HUDEP-2 (cell line): ENCODE data around the gene PARP8.
"Not testable (repeated sequence)": the region's sequence is repeated elsewhere in the genome, so short reads cannot be mapped to it uniquely, and the experiment has no call there.

ENCODE experiments used
- DNase-seq, 76 experiments: peaks; one replicate each; lab custom pipeline; 2025; ENCODE audit not compliant: unreplicated experiment in 76 of 76; lab: John Stamatoyannopoulos, UW

The PARP8 gene

DNA sequence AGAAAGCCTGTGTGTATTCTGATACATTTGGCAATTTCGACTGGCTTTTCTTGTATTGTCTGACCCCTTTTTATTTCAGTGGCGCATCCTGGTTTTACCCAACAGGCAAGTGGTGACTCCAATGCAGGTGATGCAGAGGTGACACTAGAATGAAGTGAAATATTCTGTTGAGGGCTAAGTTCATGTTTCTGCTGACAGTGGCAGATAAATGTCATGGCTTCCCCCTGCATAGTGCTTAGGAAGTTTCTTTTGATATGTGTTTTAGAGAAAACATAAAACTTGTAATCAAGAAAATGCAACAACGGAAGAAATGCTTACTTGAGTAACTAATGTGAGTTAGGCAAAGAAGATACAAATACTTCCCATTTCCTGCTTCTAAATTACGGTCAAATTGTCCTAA lies 13.1 kb downstream of the PARP8 start:
- DNase-seq, result not testable (repeated sequence)

DNA sequence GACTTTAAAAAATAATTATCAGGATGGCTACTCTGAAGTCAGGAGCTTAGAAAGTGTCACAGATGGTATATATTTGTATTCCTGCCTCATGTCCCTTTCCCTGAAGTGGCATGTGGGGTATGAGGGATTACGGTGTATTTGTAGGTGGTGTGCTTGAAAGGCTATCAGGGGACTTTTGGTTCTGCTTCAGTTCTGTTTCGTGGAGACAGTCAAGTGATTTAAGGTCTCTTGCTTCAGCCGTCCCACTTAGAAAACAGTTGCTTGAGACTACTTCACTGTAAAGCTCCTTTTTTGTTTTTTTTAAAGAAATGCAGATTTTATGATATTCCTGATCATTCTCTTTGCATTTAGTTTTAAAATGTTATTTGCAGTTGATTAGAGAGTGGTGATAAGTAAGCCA lies 18.3 kb downstream of the PARP8 start:
- no peak for DNase-seq

DNA sequence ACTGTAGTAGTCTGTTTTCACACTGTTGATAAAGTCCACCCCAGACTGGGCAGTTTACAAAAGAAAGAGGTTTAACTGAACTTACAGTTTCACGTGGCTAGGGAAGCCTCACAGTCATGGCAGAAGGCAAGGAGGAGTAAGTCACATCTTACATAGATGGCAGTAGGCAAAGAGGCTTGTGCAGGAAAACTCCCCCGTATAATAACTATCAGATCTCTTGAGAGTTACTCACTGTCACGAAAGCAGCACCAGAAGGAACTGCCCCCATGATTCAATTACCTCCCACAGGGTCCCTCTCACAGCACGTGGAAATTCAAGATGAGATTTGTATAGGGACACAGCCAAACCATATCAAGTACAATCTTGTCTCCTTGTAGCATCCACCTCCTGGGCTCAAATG lies 21.1 kb downstream of the PARP8 start:
- no peak for DNase-seq

DNA sequence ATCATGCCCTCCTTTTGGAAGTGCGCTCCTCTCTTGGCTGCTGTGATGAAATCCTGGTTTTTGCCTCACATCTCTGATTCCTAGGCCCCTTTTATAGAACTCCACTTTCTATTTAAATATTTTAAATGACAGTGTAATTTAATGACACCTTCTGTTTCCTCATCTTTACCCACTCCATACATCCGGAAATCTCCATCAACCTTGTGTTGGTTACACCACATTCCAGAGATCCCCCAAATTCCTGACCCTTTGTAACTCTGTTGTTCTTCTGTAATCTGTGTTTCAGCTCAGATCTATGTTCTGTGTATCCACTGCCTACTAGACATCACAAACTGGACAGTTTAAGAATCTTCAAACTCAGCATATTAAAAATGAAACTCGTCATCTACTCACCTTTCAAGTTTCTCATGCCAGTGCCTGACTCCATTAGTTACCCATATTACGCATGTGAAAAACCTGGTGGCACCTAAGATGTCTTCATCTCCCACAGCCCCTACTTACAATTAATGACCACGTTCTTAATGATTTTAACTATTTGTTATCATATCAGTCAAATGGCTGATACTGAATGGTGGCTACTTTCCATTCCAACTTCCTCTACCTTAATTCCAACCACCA lies 25.1 kb downstream of the PARP8 start:
- DNase-seq, result no peak

DNA sequence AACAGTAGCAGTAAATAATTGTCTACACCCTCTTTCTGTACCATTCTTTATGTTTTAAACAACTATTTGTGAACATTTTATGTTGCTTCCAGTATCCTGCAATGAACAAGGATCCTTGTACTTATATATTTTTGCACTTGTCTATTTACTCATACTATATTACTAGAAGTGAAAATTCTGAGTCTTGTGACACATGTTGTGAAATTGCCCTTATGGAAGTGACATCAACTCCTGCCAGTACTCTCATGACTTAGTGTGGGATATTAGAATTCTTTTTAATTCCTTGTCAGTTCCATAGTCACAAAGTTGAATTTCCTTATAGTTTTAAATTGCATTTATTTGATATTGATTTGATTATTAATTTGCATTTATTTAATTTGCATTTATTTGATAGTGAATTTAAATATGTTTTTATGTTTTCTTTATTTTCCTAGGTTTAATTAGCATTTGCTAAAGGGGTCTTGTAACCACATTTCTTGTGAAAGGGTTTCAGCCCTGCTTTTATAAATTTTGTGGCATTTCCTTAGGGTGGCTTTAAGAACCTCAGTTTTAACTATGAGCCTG lies 27.7 kb downstream of the PARP8 start:
- no peak for DNase-seq

DNA sequence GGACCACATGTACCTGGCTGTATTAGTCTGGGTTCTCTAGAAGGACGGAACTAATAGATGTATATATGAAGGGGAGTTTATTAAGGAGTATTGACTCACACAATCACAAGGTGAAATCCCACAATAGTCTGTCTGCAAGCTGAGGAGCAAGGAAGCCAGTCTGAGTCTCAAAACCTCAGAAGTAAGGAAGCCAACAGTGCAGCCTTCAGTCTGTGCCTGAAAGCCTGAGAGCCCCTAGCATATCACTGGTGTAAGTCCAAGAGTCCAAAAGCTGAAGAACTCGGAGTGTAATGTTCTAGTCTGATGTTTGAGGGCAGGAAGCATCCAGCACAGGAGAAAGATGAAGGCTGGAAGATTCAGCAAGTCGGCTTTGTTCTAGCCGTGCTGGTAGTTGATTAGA lies 28.2 kb downstream of the PARP8 start:
- DNase-seq, result not testable (repeated sequence)

DNA sequence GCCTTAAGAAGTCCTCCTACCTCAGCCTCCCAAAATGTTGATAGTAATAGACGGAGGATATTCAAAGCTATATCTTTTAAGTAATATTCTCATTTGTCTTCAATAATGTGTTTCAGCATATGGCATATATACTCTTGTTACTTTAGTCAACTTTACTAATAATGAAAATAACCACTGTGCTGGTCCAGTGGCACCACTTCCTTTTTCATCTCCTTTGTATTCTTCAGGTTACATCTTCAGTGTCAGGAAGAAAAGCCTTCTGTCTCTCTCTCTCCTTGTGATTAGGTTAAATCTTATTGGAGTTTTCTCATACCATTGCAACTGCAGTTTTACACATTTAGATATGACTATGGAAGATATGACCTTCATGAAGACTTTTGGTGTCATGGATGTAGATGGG lies 31.3 kb downstream of the PARP8 start:
- no peak for DNase-seq

DNA sequence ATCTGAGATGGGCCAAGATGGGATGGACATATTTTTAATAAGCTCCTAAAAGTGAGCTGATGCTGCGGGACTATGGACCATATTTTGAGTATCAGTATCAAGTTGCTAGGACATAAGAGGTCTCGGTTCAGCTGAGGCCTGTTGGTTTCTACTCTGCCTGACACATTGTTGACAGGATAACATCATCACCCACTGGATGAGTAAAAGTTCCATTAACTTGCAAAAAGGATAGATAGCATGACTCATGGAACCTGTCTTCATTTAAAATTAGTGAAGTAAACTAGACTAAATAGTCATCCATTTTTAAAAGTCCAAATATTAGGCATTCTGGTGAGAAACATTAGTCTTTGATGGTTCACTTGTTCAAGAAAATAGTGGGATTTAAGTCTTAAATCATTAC lies 33.3 kb downstream of the PARP8 start:
- DNase-seq, result no peak

DNA sequence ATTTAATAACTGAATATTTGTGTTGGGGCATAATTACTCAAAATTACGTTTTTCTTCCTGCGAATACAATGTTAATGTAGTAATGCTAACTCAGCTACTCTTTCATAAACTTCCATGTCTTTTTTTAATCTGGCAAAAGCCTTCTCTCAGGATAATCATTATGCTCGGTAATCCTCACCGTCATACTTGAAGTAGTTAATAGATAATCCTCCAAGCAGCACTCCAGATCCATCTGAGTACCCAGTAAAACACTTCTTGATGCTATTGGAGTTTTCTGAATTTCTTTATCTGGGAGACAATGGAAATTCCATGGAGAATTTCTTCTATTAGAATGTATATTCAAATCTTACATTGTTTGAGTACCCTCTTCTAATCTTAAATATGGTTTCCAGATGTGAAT lies 34.3 kb downstream of the PARP8 start:
- no peak for DNase-seq

DNA sequence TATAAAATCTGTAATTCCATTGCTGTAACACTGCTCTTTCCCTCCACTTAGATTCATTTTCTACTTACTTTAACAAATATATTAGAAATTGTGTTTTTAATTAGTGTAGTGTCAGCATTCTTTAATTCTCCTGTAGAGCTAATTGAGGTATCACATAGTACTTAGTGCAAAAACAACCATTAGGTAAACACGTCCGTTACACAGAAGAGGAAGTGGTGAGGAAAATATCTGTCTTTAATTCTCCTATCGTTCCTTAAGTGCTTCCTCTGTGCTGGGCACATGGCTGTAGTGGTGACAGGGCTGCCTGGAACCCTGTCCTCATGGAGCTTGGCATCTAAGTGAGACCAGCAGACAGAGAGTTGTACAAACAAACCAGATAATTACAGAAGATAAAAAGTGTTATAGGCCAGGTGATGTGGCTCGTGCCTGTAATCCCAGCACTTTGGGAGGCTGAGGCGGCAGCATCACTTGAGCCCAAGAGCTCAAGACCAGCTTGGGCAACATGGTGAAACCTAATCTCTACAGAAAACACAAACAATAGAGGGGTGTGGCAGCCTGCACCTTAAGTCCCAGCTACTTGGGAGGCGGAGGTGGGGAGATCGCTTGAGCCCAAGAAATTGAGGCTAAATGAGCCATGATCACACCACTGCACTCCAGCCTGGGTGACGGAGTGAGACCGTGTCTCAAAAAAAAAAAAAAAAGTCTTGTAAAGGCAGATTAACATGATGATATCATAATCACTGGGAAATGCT lies 36.4 kb downstream of the PARP8 start:
- DNase-seq, result no peak

DNA sequence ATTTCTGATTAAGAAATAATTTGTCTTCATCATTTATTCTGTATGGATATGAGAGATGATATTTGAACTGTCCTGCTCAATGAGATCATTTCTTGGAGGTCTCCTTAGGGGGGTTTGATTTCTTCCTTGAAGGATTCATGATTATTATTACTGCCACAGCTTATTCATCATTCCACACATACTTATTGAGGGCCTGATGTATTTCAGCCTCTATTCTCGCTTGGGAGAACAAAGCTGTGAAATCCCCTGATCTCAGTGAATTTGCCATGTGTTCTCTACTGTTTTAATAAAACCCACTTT lies 36.9 kb downstream of the PARP8 start:
- DNase-seq, result no peak

DNA sequence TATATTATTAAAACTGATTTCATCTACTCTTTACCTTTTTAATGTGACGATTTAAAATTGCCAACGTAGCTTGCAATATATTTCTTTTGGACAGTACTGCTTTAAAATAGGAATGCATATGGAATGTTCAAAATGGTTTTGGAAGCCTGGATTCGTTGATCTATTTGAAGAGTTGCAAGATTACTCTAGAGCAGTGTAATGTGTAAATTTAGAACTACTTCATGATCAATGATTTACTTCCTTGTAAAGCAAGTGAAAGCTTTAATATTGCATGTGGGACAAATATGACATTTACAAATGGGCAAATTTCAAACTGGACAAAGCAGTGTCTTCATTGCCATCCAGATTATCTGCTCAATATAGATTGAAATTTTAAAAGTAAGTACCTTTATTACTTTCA lies 38.3 kb downstream of the PARP8 start:
- DNase-seq, result no peak

DNA sequence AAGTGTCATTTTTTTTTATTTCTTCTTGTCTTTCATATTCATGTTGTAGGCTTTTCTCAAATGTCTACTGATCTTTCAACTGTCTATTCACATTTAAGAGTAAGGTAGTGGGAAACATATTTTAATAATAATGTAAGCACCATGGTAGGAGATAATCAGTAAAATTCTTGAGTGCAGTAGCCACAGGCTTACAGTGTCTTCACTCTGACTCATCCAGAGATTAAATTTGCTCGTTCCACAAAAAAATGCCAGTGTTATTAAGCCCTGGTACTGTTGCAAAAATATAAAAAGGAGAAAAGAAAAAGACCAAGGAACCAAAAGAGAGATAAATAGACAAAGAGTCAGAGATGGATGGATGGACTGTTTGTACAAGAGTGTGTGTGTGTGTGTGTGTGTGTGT lies 43.0 kb downstream of the PARP8 start:
- DNase-seq, result no peak

DNA sequence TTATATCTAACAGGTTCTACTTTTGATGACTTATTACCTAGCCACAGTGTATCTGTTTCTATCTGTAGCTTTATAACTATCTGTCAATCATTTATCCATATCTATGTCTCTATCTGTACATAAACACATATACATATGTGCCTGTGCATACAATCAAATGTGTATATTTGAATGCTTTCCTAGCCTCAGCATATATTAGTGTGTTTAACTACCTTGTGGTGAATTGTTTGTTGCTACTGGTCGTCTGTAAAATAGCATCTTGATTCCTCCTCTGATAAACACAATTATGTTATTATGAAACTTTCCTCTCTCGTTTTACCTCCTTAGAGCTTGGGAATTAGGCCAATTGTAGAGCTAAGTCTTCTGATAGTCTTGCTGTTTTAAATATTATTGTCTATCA lies 44.4 kb downstream of the PARP8 start:
- no peak for DNase-seq

DNA sequence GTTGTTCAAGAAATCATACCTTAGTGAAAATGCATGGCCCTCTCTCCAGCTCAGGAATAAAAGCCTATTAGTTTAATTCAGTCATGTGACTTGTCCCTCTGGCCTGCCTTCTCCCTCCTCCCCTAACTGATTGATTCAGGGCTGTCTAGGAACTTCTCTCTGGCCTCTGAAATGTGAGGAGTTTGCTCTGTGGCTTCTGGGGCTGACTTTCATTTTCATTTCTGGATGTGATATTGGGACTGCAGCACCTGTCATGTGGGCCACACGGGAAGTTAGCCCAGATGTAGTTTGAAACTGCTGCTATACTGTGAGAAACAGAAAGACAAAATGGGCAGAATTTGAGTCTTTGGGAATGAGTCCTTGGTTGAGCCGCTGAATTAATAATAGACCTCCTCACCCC lies 44.8 kb downstream of the PARP8 start:
- DNase-seq, result no peak

DNA sequence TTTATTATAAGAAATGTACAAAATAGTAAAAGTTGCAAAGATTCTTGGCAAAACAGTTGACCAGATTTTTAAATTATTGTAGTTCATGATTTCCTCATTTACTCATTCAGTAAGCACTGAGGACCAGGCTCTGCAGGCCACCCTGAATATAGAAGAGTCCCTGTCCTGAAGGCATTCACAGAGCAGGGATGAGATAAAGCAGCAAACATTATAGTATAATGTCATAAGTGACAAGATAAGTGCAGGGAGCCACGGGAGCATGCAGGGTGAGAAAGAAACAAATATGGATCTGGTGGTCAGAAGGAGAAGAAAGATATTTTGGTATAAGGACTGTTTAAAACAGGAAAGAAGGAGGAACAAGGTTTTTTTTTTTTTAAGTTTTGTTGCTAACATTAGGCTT lies 46.0 kb downstream of the PARP8 start:
- DNase-seq, result no peak

DNA sequence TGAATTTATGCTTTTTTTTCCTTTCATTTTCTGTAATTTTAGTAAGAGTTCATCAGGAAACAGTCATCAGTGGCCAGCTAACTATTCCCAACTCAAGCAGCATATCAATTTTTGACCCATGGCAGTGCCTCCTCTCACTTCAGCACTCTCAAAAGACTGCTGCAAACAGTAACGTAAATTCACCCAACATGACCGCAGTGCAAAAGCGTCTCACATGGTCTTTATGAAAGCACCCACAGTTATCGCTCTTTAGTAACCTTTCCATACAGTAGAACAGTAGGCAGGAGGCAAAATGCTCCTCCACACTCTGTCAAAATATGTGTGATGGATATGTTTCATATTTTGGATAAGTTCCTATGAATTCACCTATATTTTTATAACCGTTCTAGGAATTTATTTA lies 48.6 kb downstream of the PARP8 start:
- DNase-seq, result no peak

DNA sequence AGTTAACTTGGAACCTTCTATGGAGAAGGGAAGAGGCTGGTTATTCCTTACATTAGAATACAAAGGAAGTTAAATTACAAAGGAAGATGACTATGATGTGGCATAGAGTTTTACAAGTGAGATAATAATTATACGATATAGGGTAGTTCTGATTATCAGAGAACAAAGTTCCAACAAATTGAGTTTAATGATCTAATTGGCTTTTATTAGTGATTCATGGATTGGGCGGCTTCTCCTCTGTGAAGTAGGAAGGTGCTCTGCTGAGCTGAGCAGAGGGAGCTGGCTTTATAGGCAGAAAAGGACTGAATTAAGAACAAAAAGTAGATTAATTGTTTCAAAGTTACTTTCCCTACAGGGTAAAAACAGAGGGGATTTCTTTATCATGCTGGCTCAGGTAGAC lies 49.7 kb downstream of the PARP8 start:
- DNase-seq, result no peak

DNA sequence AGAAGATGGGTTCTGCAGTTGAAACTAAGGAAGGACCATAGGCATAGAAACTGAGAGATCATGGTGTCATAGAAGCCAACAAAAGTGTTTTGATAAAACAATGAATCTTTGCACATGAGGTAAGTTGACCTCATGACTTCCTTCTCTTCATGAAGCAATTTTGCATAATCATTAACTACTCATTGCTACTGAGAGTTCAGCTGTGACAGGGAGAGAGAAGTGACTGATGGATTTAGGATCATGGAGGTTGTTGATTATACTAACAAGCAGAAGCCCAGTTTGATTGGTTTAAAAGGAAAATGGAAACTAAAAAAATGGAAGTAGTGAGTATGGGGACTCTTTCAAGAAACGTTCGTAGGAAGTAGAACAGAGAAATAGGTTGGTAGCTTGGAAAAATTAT lies 51.2 kb downstream of the PARP8 start:
- no peak for DNase-seq

DNA sequence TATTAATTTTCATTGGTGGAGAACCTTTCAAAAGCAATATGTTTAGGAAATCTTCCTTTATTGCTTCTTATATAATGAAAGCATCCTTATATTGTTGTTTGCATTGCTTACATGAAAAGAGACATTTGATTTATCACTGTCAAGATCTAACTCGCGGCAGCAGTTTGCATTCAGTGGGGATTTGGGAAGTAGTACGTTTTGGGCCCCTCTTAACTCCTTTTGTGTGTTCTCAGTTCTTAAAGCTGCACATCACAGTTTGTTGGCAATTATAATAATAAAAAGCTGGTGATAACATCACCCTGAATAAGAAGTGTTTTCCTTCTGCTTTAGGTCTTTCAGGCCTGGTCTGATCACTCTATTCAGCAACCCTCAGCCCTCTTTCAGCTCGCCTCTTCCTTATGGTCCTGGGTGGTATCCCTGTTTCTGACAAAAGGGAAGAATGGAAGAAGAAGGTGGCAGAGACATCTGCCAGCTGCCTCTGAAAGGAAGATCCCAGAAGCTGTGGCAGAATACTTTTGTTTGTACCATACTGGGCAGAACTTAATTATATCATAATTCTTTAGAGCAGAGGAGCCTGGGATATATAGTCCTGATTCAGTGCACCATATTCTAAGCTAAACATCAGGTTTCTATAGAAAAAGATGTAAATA lies 53.7 kb downstream of the PARP8 start:
- no peak for DNase-seq

DNA sequence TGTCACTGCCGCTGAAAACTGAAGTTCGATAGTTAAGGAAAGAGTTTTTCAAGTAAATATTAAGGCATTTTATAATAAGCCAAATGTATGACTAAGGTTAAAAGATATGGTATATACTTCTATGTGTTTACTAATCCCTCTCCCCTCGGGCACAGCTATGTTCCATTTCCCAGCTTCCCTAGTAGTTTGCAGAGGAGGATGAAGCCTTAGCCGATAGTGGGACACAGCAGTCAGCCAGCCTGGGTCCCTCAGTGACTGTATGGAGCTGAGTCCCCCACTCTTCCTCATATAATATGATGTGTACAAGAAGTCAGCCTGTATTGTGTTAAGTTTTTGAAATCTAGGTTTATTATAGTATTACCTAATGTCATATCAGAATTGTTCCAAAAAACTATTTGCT lies 55.8 kb downstream of the PARP8 start:
- no peak for DNase-seq

DNA sequence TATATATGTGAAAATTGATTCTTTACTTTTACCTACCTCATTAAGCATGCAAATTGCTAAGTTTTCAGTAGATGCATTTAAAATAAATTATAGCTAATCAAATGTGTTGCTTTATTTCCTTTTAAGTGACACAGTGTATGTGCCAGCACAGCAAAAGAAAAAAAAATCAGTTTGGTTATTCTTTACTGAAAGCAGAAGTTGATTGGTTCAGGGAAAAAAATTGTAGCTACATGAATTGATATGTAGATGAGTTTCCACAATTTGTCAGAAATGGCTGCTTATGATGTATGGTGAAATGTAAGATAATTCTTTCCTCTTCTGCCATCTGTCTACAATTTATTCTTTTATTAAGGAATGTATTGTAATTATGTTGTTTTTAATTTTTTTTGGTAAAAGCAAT lies 57.8 kb downstream of the PARP8 start:
- DNase-seq, result no peak
